OCI-LY1 (cell line): ENCODE data around the gene SFN.

Experiments
- EZH2 ChIP-seq: fragments of 200-600 bp; sonication (generic), shearing (Covaris generic); IDR thresholded peaks from 2 replicates; pipeline ENCODE4 v1.8.0; 2017; ENCODE audit warnings: borderline replicate concordance, mixed run types, mild to moderate bottlenecking, antibody characterized with exemption, low read length, moderate library complexity, mixed read lengths
- TF ChIP-seq, protein P1 (sequence below): fragments of 200-600 bp; sonication (generic), shearing (Covaris generic); IDR thresholded peaks from 2 replicates; pipeline ENCODE4 v1.5.1; 2017; ENCODE audit warnings: mild to moderate bottlenecking, antibody characterized with exemption, low read length, moderate library complexity, mixed read lengths

DNA sequence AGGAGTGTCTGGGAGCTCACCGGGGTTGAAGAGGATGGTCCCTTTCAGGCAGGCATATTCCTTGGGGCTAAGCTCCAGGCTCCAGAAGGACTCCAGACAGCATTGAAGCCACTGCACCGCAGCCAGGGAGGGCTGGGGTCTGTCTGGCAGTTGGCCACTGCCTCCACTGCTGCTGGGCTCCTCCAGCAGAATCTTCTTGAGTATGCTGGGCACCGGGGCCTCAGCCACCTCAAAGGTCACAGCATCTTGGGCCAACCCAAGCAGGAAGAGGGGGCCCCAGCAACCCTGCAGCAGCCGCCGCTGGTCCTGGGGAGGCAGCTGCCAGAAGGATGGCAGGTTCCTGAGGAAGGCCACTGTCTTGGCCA is 50.4 kb downstream of the SFN start:
- TF ChIP-seq, protein P1, sequence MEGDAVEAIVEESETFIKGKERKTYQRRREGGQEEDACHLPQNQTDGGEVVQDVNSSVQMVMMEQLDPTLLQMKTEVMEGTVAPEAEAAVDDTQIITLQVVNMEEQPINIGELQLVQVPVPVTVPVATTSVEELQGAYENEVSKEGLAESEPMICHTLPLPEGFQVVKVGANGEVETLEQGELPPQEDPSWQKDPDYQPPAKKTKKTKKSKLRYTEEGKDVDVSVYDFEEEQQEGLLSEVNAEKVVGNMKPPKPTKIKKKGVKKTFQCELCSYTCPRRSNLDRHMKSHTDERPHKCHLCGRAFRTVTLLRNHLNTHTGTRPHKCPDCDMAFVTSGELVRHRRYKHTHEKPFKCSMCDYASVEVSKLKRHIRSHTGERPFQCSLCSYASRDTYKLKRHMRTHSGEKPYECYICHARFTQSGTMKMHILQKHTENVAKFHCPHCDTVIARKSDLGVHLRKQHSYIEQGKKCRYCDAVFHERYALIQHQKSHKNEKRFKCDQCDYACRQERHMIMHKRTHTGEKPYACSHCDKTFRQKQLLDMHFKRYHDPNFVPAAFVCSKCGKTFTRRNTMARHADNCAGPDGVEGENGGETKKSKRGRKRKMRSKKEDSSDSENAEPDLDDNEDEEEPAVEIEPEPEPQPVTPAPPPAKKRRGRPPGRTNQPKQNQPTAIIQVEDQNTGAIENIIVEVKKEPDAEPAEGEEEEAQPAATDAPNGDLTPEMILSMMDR = no peak
- TF ChIP-seq EZH2 = no peak
